ENCODE data around the gene SLC25A38. TPM values are rescaled to one million over a fixed set of nuclear protein-coding genes. Genes with fewer than 3 reads are reported as not detected.

The SLC25A38 gene
- total and polyA plus RNA-seq, 2 experiments from 2014 or later = 19.8 to 61.9 TPM

DNA sequence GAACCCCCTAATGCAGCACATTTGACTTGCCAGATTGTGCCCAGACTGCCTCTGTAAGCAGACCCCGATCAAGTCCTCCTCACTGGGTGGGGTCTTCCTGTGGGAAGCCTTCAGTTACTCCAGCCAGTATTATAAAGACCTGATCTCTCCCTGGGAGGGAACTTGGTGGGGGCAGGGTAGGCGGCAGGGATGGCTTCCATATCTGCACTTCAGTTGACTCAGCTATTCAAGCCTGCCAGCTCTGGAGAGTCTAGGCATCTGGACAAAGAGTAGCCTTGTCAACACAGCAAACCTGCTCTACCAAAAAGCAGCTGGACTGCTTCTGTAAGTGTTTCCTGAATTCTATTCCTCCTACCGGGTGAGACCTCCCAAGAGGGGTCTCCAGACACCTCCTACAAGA, 21.0 kb upstream of the SLC25A38 start:
- H3F3A ChIP-seq (replicated peaks; ENCODE audit: low read depth) = no peaks in the 10 kb centered on the region
- H3K27me3 Mint-ChIP-seq (ENCODE audit: insufficient read depth, low read depth, poor library complexity) = no peaks in the 10 kb centered on the region
- no peaks in the 10 kb centered on the region for H3K9me2 ChIP-seq (ENCODE audit: insufficient read depth)
- ATAC-seq (no peak), DNase-seq (ENCODE audit: low spot score) (no peak)
- no peak overlapping the region for H3K4me2 ChIP-seq
- H3K27me3 ChIP-seq (ENCODE audit: insufficient read depth) = no peaks in the 10 kb centered on the region
- no peak overlapping the region for H2AFZ ChIP-seq
- TF ChIP-seq EZH2phosphoT487 (IDR thresholded peaks at IDR 0.05; ENCODE audit: unreplicated experiment) = no peak
- TF ChIP-seq ZNF331 (CRISPR knock-in tag; IDR thresholded peaks at IDR 0.05; ENCODE audit: low read depth) = no peak
- TF ChIP-seq NANOG (IDR thresholded peaks at IDR 0.05; ENCODE audit: borderline replicate concordance) = no peak
- TF ChIP-seq POLR2AphosphoS5 (IDR thresholded peaks at IDR 0.05; ENCODE audit: low read depth) = no peak
- TF ChIP-seq, protein P1, sequence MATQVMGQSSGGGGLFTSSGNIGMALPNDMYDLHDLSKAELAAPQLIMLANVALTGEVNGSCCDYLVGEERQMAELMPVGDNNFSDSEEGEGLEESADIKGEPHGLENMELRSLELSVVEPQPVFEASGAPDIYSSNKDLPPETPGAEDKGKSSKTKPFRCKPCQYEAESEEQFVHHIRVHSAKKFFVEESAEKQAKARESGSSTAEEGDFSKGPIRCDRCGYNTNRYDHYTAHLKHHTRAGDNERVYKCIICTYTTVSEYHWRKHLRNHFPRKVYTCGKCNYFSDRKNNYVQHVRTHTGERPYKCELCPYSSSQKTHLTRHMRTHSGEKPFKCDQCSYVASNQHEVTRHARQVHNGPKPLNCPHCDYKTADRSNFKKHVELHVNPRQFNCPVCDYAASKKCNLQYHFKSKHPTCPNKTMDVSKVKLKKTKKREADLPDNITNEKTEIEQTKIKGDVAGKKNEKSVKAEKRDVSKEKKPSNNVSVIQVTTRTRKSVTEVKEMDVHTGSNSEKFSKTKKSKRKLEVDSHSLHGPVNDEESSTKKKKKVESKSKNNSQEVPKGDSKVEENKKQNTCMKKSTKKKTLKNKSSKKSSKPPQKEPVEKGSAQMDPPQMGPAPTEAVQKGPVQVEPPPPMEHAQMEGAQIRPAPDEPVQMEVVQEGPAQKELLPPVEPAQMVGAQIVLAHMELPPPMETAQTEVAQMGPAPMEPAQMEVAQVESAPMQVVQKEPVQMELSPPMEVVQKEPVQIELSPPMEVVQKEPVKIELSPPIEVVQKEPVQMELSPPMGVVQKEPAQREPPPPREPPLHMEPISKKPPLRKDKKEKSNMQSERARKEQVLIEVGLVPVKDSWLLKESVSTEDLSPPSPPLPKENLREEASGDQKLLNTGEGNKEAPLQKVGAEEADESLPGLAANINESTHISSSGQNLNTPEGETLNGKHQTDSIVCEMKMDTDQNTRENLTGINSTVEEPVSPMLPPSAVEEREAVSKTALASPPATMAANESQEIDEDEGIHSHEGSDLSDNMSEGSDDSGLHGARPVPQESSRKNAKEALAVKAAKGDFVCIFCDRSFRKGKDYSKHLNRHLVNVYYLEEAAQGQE (IDR thresholded peaks at IDR 0.05; ENCODE audit: unreplicated experiment) = no peak
- no peak for TF ChIP-seq JUNB (IDR thresholded peaks at IDR 0.05; ENCODE audit: unreplicated experiment)
- no peak for TF ChIP-seq STAT1 (IDR thresholded peaks at IDR 0.05; ENCODE audit: unreplicated experiment)
- TF ChIP-seq EZH2 (IDR thresholded peaks at IDR 0.05; ENCODE audit: low read depth, unreplicated experiment) = no peak
- TF ChIP-seq, protein P2, sequence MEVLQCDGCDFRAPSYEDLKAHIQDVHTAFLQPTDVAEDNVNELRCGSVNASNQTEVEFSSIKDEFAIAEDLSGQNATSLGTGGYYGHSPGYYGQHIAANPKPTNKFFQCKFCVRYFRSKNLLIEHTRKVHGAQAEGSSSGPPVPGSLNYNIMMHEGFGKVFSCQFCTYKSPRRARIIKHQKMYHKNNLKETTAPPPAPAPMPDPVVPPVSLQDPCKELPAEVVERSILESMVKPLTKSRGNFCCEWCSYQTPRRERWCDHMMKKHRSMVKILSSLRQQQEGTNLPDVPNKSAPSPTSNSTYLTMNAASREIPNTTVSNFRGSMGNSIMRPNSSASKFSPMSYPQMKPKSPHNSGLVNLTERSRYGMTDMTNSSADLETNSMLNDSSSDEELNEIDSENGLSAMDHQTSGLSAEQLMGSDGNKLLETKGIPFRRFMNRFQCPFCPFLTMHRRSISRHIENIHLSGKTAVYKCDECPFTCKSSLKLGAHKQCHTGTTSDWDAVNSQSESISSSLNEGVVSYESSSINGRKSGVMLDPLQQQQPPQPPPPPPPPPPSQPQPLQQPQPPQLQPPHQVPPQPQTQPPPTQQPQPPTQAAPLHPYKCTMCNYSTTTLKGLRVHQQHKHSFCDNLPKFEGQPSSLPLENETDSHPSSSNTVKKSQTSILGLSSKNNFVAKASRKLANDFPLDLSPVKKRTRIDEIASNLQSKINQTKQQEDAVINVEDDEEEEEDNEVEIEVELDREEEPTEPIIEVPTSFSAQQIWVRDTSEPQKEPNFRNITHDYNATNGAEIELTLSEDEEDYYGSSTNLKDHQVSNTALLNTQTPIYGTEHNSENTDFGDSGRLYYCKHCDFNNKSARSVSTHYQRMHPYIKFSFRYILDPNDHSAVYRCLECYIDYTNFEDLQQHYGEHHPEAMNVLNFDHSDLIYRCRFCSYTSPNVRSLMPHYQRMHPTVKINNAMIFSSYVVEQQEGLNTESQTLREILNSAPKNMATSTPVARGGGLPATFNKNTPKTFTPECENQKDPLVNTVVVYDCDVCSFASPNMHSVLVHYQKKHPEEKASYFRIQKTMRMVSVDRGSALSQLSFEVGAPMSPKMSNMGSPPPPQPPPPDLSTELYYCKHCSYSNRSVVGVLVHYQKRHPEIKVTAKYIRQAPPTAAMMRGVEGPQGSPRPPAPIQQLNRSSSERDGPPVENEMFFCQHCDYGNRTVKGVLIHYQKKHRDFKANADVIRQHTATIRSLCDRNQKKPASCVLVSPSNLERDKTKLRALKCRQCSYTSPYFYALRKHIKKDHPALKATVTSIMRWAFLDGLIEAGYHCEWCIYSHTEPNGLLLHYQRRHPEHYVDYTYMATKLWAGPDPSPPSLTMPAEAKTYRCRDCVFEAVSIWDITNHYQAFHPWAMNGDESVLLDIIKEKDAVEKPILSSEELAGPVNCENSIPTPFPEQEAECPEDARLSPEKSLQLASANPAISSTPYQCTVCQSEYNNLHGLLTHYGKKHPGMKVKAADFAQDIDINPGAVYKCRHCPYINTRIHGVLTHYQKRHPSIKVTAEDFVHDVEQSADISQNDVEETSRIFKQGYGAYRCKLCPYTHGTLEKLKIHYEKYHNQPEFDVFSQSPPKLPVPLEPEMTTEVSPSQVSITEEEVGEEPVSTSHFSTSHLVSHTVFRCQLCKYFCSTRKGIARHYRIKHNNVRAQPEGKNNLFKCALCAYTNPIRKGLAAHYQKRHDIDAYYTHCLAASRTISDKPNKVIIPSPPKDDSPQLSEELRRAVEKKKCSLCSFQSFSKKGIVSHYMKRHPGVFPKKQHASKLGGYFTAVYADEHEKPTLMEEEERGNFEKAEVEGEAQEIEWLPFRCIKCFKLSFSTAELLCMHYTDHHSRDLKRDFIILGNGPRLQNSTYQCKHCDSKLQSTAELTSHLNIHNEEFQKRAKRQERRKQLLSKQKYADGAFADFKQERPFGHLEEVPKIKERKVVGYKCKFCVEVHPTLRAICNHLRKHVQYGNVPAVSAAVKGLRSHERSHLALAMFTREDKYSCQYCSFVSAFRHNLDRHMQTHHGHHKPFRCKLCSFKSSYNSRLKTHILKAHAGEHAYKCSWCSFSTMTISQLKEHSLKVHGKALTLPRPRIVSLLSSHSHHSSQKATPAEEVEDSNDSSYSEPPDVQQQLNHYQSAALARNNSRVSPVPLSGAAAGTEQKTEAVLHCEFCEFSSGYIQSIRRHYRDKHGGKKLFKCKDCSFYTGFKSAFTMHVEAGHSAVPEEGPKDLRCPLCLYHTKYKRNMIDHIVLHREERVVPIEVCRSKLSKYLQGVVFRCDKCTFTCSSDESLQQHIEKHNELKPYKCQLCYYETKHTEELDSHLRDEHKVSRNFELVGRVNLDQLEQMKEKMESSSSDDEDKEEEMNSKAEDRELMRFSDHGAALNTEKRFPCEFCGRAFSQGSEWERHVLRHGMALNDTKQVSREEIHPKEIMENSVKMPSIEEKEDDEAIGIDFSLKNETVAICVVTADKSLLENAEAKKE (CRISPR knock-in tag; IDR thresholded peaks at IDR 0.05) = no peak
- no peak for TF ChIP-seq ZNF114 (CRISPR knock-in tag; IDR thresholded peaks at IDR 0.05)
- TF ChIP-seq CREB1 (CRISPR knock-in tag; IDR thresholded peaks at IDR 0.05; ENCODE audit: low read depth) = no peak
- TF ChIP-seq, protein P3, sequence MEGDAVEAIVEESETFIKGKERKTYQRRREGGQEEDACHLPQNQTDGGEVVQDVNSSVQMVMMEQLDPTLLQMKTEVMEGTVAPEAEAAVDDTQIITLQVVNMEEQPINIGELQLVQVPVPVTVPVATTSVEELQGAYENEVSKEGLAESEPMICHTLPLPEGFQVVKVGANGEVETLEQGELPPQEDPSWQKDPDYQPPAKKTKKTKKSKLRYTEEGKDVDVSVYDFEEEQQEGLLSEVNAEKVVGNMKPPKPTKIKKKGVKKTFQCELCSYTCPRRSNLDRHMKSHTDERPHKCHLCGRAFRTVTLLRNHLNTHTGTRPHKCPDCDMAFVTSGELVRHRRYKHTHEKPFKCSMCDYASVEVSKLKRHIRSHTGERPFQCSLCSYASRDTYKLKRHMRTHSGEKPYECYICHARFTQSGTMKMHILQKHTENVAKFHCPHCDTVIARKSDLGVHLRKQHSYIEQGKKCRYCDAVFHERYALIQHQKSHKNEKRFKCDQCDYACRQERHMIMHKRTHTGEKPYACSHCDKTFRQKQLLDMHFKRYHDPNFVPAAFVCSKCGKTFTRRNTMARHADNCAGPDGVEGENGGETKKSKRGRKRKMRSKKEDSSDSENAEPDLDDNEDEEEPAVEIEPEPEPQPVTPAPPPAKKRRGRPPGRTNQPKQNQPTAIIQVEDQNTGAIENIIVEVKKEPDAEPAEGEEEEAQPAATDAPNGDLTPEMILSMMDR (conservative IDR thresholded peaks at IDR 0.05; ENCODE audit: low read depth in 2 of 2) = no peak
- no peaks in the 10 kb centered on the region for H3K4me1 ChIP-seq (ENCODE audit: insufficient read depth)
- H3K4me1 Mint-ChIP-seq = no peaks in the 10 kb centered on the region
- H3K9me3 Mint-ChIP-seq = peaks cover under 1% of the 10 kb centered on the region; the same call in 2 of the 3 replicates
- no peak overlapping the region for H3K4me3 ChIP-seq
- no peaks in the 10 kb centered on the region for H3K36me3 Mint-ChIP-seq (ENCODE audit: low read depth)
- H3K79me2 ChIP-seq (replicated peaks; ENCODE audit: insufficient read depth) = no peaks in the 10 kb centered on the region
- H3K27ac Mint-ChIP-seq = no peak overlapping the region
- H3K36me3 ChIP-seq (ENCODE audit: insufficient read depth) = no peaks in the 10 kb centered on the region
- H3K4me3 Mint-ChIP-seq = no peak overlapping the region
- no peaks in the 10 kb centered on the region for H4K20me1 ChIP-seq (replicated peaks; ENCODE audit: insufficient read depth)
- no peak overlapping the region for H3K27ac ChIP-seq (ENCODE audit: low read depth)
